Measurements from ENCODE around the gene IL11. TPM values are rescaled to one million over a fixed set of nuclear protein-coding genes. Genes with fewer than 3 reads are reported as not detected.

IL11 gene
- total RNA-seq, 4 donors from 2014 or later: 0.48 TPM; not detected in 3

DNA sequence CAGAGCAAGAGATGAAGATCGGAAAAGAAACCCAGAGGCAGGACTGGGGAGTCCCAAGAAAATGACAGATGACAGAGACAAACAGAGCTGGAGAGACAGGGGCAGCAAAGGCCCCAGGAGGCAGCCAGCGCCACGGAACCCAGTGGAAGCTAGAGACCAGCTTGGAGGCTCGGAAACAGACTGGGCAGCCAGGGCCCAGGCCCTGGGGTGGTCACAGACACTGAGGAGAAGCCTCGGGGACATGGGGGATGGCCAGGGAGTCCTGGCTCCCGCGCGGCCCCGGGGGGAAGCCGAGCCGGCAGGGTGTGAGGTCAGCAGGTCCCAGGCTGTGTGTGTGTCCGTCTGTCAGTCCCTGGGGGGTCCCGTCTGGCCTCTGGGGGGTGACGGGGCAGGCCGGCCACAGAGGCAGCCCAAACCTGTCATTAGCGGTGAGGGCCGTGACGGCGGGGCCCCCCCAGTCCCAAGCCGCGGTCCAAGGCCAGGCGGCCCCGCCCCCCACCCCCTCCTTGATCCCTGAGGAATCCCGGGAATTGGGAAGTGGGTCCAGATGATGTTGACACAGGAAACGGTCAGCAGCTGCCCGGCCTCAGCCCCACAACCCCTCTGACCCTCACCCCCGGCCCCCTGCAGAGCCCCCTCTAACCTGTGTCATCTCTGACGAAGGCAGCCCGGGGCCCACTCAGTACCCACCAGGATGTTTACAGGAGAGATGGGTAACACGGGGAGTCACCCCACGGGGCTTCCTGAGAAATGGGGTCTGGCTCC, 3.9 kb upstream of the IL11 start:
- peaks cover 2 to 29% (median 16%) of the 10 kb centered on the region in 4 donors for H3K4me1 ChIP-seq
- no peak for DNase-seq
- 8 to 26% methylated on average over 5 to 29 of the region's 31 CpGs for WGBS, 2 donors (ENCODE audit: low coverage in 1 of 2)
- no peaks in the 10 kb centered on the region for H3K36me3 ChIP-seq
- no peaks in the 10 kb centered on the region for H3K9me3 ChIP-seq
- intact Hi-C loops (cut with DNase I; ENCODE audit: low total_unique reads): loop anchor here (1.0 kb wide), 1 partner anchor 145 kb away; no protein-coding TSS in a partner anchor
- peak overlapping the region in 1 of 4 donors; percentile 31 for H3K27ac ChIP-seq
- TF ChIP-seq POLR2A (IDR thresholded peaks at IDR 0.05): no peak
- H3K27me3 ChIP-seq: peaks cover 74% of the 10 kb centered on the region
- H3K4me3 ChIP-seq: no peak overlapping the region
- in situ Hi-C loops (cut with MboI; ENCODE audit: low pct_ligation_motif_present in 1 of 4, low pct_unique_long_range_greater_than_20kb in 1 of 4, low sequenced_read_pairs in 3 of 4): no loop called here

DNA sequence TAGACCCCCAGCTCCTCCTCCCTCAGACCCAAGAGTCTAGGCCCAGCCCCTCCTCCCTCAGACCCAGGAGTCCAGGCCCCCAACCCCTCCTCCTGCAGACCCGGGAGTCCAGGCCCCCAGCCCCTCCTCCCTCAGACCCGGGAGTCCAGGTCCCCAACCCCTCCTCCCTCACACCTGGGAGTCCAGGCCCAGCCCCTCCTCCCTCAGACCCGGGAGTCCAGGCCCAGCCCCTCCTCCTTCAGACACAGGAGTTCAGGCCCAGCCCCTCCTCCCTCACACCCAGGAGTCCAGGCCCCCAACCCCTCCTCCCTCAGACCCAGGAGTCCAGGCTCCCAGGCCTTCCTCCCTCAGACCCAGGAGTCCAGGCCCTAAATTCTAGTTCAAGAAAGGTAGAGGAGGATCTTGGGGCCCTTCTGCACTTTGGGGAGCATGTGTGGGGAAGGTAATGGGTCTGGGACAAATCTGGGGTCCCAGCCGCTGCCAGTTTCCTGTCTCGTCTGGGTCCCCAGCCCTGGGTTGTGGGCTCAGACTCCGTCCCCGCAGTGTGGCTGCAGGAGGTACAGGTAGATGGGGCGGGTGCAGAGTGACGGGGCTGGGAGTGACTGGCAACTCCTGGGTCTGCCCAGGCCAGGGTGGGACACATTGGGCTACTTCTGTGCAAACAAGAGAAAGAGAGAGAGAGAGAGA, 3.2 kb upstream of the IL11 start:
- H3K27me3 ChIP-seq: peaks cover 81% of the 10 kb centered on the region
- no peak for TF ChIP-seq POLR2A (IDR thresholded peaks at IDR 0.05)
- TF ChIP-seq, protein P1, sequence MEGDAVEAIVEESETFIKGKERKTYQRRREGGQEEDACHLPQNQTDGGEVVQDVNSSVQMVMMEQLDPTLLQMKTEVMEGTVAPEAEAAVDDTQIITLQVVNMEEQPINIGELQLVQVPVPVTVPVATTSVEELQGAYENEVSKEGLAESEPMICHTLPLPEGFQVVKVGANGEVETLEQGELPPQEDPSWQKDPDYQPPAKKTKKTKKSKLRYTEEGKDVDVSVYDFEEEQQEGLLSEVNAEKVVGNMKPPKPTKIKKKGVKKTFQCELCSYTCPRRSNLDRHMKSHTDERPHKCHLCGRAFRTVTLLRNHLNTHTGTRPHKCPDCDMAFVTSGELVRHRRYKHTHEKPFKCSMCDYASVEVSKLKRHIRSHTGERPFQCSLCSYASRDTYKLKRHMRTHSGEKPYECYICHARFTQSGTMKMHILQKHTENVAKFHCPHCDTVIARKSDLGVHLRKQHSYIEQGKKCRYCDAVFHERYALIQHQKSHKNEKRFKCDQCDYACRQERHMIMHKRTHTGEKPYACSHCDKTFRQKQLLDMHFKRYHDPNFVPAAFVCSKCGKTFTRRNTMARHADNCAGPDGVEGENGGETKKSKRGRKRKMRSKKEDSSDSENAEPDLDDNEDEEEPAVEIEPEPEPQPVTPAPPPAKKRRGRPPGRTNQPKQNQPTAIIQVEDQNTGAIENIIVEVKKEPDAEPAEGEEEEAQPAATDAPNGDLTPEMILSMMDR (IDR thresholded peaks at IDR 0.05): no peak
- TF ChIP-seq POLR2AphosphoS5 (IDR thresholded peaks at IDR 0.05): no peak
- no peak for TF ChIP-seq EP300 (IDR thresholded peaks at IDR 0.05; ENCODE audit: low read depth)
- intact Hi-C loops (cut with DNase I; ENCODE audit: low total_unique reads) (loop anchor here (1.0 kb wide), 1 partner anchor 144 kb away; no protein-coding TSS in a partner anchor), in situ Hi-C loops (cut with MboI; ENCODE audit: low pct_ligation_motif_present in 1 of 4, low pct_unique_long_range_greater_than_20kb in 1 of 4, low sequenced_read_pairs in 3 of 4) (no loop called here)
- peaks cover 3 to 34% (median 20%) of the 10 kb centered on the region in 4 donors for H3K4me1 ChIP-seq
- no peak for DNase-seq
- peak overlapping the region in 1 of 4 donors; percentile 31 for H3K27ac ChIP-seq
- no peak overlapping the region for H3K4me3 ChIP-seq
- no peaks in the 10 kb centered on the region for H3K36me3 ChIP-seq
- no peaks in the 10 kb centered on the region for H3K9me3 ChIP-seq
- WGBS, 2 donors (ENCODE audit: low coverage in 1 of 2): 34% methylated on average over 9 of the region's 9 CpGs; no CpG with 5 or more reads in 1 of the 2 donors

DNA sequence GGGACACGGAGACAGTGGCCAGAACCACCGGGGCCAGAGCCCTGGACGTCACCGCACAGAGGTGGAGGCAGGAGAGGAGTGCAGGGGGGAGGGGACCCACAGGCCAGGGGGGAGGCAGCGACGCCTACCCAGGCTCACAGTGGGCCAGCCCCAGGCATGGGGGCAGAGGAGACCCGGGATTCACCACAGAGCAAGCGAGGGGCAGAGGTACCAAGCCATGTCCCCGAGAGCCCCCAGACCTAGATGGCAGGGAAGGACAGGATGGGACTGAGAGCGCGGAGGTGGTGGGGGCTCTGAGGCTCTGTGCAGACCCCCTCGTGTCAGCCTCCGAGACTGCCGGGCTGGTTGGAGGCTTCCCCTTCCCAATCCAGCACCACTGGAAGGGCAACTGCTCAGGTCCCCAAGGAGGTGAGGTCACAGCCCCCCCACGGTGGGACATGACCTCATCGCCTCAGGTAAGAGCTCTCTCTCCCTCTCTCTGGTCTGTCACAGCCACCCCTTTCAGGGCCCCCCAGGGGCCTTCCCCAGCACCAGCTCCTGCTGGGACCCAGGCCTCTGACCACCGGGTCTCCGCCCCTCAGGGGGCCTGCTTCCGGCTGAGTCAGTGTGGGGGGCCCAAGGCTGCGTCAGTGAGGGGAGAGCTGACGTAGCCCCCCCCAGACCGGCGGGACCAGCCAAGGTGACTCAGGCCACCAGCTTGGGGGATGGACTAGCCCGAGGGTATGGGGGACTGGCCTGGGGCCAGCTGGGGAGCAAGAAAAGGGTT, 2.2 kb upstream of the IL11 start:
- TF ChIP-seq POLR2AphosphoS5 (IDR thresholded peaks at IDR 0.05) (no peak), POLR2A (IDR thresholded peaks at IDR 0.05) (no peak), EP300 (IDR thresholded peaks at IDR 0.05; ENCODE audit: low read depth) (no peak)
- TF ChIP-seq, protein P1 (IDR thresholded peaks at IDR 0.05): no peak
- DNase-seq: no peak
- WGBS, 2 donors (ENCODE audit: low coverage in 1 of 2): 30 to 37% methylated on average over 4 to 24 of the region's 24 CpGs
- Histone ChIP-seq H3K27ac (no peak overlapping the region), H3K4me1 (peaks cover 3 to 34% (median 20%) of the 10 kb centered on the region in 4 donors), H3K4me3 (no peak overlapping the region), H3K36me3 (no peaks in the 10 kb centered on the region), H3K9me3 (no peaks in the 10 kb centered on the region), H3K27me3 (peaks cover 90% of the 10 kb centered on the region)
- intact Hi-C loops (cut with DNase I; ENCODE audit: low total_unique reads): loop anchor here (1.0 kb wide), 1 partner anchor 143 kb away; no protein-coding TSS in a partner anchor
- in situ Hi-C loops (cut with MboI; ENCODE audit: low pct_ligation_motif_present in 1 of 4, low pct_unique_long_range_greater_than_20kb in 1 of 4, low sequenced_read_pairs in 3 of 4): no loop called here

DNA sequence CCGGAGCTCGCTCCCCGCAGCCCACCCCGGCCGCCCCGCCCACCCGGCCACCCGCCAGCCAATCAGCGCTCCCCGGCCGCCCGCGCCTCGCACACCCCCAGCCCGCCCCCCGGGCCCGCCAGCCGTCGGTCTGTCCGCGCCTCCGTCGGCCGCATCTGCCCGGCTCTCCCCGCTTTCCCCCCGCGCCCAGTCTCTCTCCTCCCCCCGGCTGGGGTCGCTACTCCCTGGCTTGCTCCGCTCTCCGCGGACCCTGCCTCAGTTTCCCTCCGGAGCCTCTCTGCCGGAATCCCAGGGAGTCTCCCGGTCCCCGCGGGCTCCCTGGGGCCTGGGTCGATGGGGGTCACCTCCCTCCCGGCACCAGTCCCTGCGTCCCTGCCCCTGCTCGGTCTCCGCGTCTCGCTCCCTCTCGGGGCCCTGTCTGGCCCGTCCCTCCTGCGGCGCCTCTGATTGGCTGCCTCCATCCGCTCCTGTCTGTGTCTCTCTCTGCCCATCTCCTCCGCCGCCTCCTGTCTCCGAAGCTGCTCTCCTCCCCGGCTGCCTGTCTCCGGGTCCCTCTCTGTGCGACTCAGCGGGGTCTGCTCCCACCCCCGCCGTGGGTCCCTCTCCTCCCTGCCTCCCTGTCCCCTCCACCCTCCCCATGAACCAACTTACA, 484 bp downstream of the IL11 start:
- peaks cover 77% of the 10 kb centered on the region for H3K27me3 ChIP-seq
- no peak for TF ChIP-seq POLR2A (IDR thresholded peaks at IDR 0.05)
- no peak for TF ChIP-seq EP300 (IDR thresholded peaks at IDR 0.05; ENCODE audit: low read depth)
- no peak for TF ChIP-seq POLR2AphosphoS5 (IDR thresholded peaks at IDR 0.05)
- TF ChIP-seq, protein P1 (IDR thresholded peaks at IDR 0.05): no peak
- in situ Hi-C loops (cut with MboI; ENCODE audit: low pct_ligation_motif_present in 1 of 4, low pct_unique_long_range_greater_than_20kb in 1 of 4, low sequenced_read_pairs in 3 of 4): no loop called here
- H3K27ac ChIP-seq: peak overlapping the region in 1 of 4 donors; percentile 41
- intact Hi-C loops (cut with DNase I; ENCODE audit: low total_unique reads): no loop called here
- WGBS, 2 donors (ENCODE audit: low coverage in 1 of 2): 2% methylated on average over 33 of the region's 59 CpGs; no CpG with 5 or more reads in 1 of the 2 donors
- H3K36me3 ChIP-seq: no peaks in the 10 kb centered on the region
- peak overlapping the region in 2 of 4 donors; percentile 19 to 44 for H3K4me3 ChIP-seq
- DNase-seq: no peak
- peaks cover 3 to 27% (median 18%) of the 10 kb centered on the region in 4 donors for H3K4me1 ChIP-seq
- no peaks in the 10 kb centered on the region for H3K9me3 ChIP-seq

All from transverse colon (tissue), 4 donors.